ENCODE measurements around the gene SEC62.

SEC62 gene

DNA sequence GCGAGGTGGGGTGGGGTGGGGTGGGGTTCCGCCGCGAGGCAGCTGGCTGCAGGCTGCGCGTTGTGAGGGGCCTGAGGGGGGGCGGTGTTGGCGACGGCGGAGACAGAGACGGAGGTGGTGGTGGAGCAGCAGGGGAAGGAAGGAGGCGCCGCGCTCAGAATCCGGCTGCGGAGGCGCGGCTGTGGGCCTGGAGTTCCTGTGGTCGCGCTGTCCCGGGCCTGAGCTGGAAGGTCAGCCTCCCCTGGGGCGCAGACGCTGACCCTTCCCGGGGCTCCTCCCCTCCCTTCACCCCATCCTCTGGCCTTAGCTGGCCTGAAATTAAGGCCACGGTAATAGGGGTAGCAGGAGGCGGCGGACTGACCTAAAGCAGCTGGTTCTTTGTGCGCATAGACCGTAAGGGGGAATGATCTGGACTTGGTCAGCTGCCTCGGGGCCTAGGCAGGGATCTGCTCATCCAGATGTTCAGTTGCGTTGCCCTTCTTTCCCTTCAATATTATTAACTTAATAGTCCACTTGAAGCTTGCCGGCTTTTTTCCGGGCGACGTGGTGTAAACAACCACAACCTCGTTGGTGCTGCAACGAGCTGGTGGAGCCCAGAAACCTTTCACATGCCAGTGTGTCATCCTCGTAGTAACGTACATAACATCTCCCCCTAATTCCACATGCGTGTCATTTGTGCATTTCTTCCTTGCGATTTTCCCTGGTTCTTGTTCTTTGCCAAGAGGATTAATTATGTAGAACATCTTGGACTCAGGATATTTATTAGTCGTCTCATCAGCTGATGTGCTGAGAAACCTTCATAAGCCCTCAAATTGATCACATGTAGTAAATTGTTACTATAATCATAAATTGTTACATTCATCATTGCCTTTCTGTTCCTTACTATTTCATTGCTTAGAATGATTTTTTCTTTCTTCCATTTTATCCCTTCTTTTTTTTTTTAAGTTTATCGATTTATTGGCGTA is 626 bp downstream of the SEC62 start:
- peak; percentile 49 for DNase-seq (ENCODE audit: low spot score)

DNA sequence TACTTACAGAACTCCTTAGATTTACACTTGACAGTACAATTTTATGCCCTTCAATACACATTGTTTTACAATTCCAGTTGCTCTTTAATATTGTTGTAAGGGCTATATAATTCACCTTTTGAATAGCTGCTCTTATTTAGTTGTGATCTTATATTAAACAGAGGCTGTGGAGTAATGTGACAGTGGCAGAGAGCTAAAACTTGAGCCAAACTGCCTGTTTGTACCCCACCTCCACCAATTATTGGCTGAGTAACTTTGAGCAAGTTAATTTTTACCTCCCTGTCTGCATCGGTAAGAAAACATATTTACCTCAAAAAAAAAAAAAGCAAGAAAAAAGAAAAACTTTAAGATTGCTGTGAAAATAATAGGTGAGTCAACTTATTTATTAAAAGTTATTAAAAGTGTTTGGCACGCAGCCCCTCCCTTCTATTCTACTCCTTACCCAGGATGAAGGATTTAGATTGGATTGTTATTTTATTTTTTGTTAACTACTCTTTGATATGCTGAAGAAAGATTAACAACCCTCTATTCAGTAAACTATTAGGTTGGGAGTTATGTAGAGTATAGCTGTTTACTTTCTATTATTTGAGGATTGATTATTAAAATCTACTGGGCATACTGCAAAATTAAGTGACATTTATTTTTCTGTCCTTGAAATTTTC is 1.7 kb downstream of the SEC62 start:
- DNase-seq (ENCODE audit: low spot score): no peak

DNA sequence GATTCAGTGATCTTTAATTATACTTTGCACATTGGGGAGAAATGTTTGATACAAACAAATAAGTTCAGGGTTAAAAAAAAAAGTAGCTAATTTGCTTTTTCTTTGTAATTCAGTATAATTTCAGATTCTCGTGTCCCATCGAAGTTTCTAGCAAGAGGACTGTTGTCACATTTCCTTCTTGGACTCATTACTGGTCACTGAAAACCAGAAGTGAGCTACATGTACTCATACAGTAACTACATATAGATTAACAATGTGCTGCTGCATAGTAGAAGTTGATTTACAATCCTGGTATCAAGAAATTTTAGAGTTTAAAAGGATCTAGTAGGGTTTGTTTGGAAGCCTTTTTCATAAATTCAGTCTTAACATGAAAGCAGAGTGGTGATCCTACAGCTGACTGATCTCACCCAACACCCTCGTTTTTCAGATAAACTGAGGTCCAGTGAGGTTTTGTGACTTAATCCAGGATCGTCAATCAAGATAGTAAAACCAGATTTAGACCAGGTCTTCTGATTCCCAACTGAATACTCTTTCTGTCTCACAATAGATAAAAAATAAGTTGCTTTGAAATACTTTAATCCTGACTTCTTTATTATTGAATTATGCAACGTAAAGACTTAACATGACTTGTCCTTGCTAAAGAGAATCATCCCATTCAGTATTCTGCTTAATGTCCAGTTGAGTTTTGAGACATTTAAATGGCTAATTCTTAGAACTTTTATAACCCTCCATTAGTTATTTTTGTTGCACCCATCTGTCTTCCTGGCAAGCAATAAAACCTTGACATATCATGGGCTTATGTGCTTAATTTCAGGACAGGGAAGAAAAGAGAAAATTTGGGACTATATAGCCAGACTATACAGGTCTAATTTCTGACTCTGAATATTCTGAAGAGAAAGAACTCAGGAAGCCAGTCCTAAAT is 2.8 kb downstream of the SEC62 start:
- DNase-seq (ENCODE audit: low spot score): no peak

DNA sequence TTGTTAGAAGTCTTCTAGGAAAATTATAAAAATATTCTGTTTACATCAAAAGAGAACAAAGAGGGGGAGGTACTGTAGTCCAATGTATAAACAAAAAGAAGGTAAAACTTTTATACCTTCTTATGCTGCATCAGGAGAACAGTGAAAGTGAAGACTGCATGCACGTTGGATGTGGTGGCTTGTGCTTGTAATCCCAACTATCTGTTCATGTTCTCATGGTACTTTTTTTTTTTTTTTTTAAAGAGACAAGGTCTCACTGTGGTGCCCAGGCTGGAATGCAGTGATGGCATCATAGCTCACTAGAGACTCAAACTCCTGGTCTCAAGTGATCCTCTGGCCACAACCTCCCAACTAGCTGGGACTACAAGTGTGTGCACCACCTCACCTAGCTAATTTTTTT is 4.2 kb downstream of the SEC62 start:
- no peak for DNase-seq (ENCODE audit: low spot score)

DNA sequence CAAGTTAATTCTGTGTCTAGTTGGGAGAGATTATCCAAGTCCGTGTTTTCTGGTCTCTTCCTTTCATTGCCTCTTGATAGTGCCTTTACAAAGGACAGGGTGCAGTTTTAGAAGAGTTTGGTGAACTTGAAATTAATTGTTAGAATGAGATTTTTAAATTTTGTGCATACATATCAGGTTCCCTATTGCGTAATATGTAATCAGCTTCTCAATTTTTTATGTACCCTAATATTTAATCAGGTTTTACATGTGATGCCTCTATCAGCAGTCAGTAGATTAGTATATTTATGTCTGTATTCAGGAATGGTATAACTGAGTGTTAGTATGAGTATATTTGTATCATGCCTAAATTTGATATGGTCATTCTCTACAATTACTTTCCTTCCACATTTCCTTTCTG is 4.9 kb downstream of the SEC62 start:
- DNase-seq (ENCODE audit: low spot score): no peak

DNA sequence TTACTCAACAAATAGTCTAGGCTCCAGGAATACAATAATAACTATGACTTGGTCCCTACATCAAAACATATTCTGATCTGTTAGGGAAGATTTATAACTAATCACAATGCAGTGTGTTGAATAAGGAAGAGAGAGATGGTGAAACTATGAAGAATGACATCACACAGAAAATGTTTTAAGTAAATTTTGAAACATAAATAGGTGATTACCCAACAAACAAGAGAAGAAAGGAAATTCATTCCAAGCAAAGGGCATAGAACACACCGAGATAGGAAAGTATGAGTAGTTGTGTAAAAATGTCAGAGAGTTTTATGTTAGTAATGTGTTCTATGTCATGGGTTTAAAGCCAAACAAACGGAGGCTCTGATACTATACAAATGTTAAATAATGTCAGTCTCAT is 13.4 kb downstream of the SEC62 start:
- no peak for DNase-seq (ENCODE audit: low spot score)

DNA sequence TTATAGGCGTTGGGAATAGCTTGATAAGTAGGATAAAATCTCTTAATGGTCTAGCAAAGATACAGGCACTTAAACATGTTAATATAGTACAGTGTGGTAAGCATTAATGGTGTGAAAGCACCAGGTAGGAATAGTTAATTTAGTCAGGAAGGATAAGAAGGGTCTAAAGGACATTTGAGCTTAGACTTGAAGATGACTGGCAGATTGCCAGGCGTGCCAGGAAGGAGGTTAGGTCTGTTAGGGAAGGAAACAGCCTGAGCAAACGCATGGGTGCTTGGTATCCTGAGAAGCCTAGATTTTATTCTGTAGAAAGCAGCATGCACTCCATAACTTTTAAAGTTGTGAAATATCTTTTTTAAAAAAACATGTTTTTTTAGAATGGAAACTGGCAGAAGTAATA is 17.7 kb downstream of the SEC62 start:
- DNase-seq (ENCODE audit: low spot score): peak; percentile 59

DNA sequence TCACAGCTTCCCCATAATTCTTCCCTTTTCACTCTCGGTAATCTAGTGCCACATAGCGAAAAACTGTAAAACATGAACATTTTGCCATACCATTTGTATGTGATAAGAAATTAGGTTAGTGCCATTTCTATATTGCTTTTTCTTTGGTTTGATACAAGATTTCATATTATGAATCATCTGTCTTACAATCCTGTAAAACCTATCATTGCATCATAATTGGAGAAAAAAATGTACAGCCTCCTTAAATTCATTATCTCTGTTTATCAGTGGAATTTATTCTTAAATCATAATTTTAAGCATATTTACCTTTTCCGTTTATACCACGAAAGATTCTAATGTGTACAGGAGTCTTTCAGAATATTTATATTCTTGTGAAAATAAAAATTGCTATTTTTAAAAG is 23.8 kb downstream of the SEC62 start:
- no peak for DNase-seq (ENCODE audit: low spot score)

DNA sequence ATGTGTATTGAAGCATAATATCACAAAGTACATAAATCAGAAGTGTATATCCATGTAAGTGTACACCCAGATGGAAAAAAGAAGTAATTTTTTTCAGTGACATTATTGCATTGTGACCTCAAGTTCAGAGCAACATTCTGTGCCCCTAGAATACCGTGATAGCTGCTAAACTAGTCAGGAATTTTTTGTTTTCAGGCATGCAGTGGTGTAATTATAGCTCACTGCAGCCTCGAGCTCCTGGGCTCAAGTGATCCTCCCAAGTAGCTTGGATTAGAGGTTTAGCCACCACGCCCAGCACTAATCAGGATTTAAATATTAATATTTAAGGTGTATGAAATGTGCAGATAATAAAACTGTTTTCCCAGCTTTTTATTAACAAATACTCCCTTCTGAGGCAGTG is 25.5 kb downstream of the SEC62 start:
- no peak for DNase-seq (ENCODE audit: low spot score)

DNA sequence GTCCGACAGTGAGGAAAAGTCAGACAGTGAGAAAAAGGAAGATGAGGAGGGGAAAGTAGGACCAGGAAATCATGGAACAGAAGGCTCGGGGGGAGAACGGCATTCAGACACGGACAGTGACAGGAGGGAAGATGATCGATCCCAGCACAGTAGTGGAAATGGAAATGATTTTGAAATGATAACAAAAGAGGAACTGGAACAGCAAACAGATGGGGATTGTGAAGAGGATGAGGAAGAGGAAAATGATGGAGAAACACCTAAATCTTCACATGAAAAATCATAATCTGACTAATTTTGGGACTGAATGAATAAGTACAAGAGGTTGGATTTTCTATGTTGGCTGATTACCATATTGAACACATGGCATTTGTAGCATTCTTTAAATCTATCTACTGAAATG is 26.2 kb downstream of the SEC62 start:
- DNase-seq (ENCODE audit: low spot score): no peak

DNA sequence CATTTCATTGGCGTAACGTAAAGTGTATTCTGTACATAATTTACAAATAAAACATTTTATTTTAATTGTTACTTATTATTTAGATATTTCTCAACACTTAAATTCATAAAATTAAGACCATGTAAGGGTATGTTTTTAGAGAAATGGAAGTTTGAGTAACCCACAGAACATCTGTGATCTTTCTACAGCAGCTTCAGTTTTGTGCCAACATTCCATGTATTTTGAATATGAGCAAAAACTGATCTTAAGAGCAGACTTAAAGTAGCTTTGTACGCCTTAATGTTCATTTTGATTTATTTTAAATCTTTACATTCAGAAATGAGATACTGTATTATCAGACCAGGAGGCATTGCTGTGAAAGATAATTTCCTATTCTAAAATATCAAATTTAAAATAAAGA is 27.2 kb downstream of the SEC62 start:
- DNase-seq (ENCODE audit: low spot score): no peak

DNA sequence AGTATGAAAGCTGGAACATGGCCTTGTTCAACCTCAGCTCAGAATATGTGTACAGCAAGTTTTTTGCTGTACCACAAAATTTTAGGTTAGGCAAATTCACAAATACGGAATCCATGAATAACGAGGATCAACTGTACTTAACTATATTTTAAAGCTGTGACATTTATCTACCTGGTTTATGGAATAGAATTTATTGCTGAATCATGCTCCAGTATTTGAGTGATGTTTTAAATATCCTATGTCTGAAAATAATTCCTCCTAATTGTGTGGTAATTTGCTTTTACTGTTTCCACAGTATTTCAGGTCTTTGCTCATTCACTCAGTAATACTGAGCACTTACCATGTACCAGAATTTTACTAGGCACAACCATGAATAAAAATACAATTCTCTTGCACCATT is 29.5 kb downstream of the SEC62 start:
- no peak for DNase-seq (ENCODE audit: low spot score)

DNA sequence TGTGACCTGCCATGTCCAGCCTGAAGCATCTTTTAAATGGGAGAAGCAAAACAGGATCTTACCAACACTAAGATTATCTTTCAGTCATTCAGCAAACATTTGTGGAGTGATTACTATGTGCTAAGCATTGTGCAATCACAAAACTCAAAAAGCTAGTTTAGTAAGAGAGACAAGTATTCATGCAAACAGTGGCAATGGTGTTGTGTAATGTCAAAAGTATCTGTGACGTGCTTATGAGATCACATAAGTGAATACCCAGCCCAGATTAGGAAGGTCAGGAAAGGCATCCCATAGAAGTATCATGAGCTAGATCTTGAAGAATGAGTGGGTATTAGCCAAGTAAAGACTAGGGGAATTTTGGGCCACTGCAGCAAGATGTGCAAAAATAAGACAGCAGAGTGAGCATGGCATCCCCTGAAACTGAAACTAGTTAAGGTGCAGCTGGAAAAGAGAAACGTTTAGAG is 32.1 kb downstream of the SEC62 start:
- no peak for DNase-seq (ENCODE audit: low spot score)

DNA sequence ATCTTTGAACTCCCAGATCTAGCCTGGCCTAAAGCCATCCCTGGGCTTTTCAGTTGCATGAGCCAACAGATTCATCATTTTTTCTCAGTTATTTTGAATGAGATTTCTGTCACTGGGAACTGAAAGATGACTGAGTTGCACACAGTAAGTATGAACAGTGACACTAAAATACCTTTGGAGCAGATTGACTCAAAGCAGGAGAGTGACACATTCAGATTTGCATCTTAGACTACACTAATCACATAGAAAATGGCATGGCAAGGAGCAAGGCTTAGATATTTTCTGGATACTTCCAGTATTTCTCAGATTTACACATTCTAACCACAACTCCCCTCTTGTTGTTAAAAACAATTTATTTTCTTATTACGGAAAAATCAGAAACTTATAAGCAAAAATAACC is 32.8 kb downstream of the SEC62 start:
- DNase-seq (ENCODE audit: low spot score): no peak

DNA sequence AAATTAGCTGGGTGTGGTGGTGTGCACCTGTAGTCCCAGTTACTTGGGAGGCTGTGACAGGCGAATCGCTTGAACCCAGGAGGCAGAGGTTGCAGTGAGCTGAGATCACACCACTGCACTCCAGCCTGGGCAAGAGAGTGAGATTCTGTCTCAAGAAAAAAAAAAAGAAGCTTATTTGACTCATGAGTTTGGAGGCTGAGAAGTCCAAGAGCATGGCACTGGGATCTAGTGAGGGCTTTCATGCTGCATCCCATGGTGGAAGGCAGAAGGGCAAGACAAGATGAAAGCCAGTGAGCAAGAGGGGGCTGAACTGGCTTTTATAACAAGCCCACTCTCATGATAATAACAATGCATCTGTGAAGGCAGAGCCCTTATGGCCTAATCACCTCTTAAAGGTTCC is 33.4 kb downstream of the SEC62 start:
- no peak for DNase-seq (ENCODE audit: low spot score)

DNA sequence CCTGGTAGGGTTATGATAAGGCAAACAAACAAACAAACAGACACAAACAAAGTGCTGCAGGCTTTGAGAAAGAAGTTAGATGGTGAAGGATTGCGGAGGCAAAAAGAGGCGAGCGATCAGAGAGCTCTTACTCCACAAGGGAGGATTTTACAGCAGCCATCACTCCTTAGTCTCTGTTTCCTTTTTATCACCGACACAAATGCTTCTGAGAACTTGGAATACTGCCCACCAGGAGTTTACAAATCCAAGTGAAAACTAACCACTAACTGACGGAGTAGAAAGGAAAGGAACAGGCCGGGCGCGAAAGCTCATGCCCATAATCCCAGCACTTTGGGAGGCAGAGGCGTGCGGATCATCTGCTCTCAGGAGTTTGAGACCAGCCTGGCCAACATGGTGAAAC is 35.6 kb downstream of the SEC62 start:
- DNase-seq (ENCODE audit: low spot score): no peak

DNA sequence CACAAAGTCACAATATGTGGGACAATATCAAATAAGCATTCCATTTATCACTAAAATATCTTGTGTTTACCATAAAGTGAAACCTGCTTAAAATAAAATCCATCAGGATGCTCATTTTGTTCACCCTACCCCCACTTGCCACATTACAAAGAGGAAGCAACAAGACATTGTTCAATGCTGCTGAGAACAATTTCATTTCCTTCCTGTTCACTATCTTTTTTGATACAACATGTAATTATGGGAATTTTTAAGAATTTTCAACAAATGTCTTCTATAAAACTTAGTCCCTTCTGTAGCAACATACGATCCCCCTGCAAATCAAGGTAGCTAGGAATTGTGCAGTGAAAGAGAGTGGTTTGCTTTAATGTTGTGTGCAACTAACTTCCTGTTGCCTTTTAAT is 36.3 kb downstream of the SEC62 start:
- DNase-seq (ENCODE audit: low spot score): peak; percentile 52

DNA sequence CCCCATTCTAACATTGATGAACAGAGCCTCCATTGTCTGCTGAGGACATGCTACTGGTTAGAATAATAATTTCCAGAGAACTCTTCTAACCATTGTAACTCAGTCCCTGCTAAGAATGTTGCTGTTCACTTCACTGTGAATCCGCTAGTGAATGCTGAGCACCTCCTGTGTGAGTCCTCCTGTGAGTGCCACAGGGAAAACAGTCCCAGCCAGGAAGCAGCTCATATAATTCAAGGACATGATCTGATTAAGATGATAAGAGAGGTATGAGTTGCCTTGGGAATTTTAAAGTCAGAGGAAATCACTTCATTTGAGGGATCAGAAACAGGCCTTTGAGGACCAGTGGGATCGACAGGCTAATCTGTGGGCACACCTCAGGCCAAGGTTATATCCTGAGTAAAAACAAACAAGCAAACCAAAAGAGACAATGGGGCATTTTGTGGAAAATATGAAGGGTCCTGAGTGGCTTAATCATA is 37.3 kb downstream of the SEC62 start:
- DNase-seq (ENCODE audit: low spot score): peak; percentile 33

DNA sequence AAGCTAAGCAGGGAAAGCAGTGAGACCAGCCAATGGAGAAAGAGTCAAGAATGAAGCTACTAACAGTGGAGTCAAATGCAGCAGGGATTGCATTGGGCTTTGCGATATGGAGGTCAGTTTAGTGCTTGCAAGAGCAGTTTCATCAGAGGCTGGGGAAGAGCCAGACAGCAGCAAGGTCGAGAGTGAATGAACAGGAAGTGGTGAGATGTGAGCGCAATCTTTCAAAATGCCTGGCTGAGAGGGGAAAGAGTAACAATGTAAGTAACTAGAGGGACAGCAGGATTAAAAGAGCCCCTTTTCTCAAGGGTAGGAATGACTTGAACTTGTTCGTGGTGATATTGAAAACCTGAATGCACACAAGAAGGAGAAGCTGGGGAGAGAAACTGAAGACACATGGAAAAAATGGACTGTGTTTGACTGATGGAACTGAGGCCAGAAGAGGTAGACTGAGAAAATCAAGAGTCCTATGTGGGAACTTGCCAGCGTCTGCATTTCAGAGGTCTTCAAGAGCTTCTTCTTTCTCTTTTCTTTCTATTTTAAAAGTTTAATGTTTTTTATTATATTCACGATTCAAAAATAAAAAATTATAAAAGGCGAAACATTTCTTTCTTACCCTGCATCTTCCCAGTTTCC is 40.5 kb downstream of the SEC62 start:
- DNase-seq (ENCODE audit: low spot score): no peak

DNA sequence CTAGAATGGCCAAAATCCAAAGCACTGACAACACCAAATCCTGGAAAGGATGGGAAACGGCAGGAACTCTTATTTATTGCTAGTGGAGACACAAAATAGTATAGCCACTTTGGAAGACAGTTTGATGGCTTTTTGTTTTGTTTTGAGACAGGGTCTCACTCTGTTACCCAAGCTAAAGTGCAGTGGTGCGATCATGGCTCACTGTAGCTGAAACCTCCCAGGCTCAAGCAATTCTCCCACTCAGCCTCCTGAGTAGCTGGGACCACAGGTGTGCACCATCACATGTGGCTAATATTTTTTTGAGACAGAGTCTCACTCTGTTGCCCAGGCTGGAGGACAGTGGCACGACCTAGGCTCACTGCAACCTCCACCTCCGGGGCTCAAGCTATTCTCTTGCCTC is 43.9 kb downstream of the SEC62 start:
- DNase-seq (ENCODE audit: low spot score): no peak

DNA sequence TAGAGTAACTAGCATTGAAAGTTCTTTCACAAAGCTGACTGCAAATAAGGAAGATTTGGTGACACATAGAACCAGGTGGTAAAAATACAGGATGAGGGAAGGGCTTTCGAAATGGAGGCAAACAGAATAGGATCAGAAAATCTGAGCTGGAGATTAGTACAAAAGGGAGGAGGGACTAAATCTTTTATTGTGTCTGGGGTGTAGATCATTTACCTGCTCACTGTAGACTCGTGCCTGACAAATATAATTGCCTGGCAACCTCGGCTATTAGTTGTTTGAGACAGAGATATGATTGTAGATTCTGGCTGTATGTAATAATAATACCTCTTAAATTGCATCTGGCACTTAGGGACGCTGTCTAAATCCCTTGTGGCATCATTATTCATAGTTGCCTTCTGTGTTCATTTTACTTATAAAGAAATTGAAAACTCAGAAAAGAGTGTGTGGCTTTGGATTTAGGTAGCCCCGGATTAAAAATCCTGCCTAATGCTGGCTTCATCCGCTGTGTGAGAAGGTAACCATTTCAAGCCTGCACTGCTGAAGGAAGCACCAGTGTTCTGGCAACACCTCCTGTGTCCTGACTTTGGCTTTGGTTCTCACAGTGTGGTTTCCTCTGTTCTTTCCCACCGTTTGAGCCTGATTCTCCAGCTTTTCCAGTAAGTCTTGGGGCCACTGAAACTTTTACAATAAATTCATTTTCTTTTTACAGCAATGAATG is 46.2 kb downstream of the SEC62 start:
- no peak for DNase-seq (ENCODE audit: low spot score)
